ENCODE results near the gene HNRNPLL.
"Not testable (repeated sequence)": the region's sequence is repeated elsewhere in the genome, so short reads cannot be mapped to it uniquely, and the experiment has no call there.

The HNRNPLL gene

GRCh38 chr2:38546064-38546463 lies 56.7 kb downstream of the HNRNPLL start:
- TF ChIP-seq, protein P1, sequence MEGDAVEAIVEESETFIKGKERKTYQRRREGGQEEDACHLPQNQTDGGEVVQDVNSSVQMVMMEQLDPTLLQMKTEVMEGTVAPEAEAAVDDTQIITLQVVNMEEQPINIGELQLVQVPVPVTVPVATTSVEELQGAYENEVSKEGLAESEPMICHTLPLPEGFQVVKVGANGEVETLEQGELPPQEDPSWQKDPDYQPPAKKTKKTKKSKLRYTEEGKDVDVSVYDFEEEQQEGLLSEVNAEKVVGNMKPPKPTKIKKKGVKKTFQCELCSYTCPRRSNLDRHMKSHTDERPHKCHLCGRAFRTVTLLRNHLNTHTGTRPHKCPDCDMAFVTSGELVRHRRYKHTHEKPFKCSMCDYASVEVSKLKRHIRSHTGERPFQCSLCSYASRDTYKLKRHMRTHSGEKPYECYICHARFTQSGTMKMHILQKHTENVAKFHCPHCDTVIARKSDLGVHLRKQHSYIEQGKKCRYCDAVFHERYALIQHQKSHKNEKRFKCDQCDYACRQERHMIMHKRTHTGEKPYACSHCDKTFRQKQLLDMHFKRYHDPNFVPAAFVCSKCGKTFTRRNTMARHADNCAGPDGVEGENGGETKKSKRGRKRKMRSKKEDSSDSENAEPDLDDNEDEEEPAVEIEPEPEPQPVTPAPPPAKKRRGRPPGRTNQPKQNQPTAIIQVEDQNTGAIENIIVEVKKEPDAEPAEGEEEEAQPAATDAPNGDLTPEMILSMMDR (IDR thresholded peaks at IDR 0.05; ENCODE audit: low read depth, low read length): no peak
- no peaks in the 10 kb centered on the region for H3K36me3 ChIP-seq

GRCh38 chr2:38542248-38542631 lies 60.5 kb downstream of the HNRNPLL start:
- DNase-seq; H3K4me3 ChIP-seq (ENCODE audit: low read depth, low read length): not testable (repeated sequence)

More at GRCh38 chr2:38546064-38546463, 56.7 kb downstream of the HNRNPLL start:
- Histone ChIP-seq H3K27me3 (ENCODE audit: insufficient read depth, low read depth, severe bottlenecking) (no peaks in the 10 kb centered on the region), H3K4me3 (ENCODE audit: low read depth, low read length) (no peak overlapping the region), H3K9me3 (ENCODE audit: severe bottlenecking) (no peaks in the 10 kb centered on the region), H3K27ac (no peak overlapping the region)
- DNase-seq: no peak

GRCh38 chr2:38540580-38541286 lies 62.0 kb downstream of the HNRNPLL start:
- TF ChIP-seq, protein P1 (IDR thresholded peaks at IDR 0.05; ENCODE audit: low read depth, low read length): no peak
- DNase-seq: no peak

More at GRCh38 chr2:38542248-38542631, 60.5 kb downstream of the HNRNPLL start:
- not testable (repeated sequence) for H3K27ac ChIP-seq; H3K27me3 ChIP-seq (ENCODE audit: insufficient read depth, low read depth, severe bottlenecking); H3K9me3 ChIP-seq (ENCODE audit: severe bottlenecking); H3K36me3 ChIP-seq

GRCh38 chr2:38539086-38539485 lies 63.6 kb downstream of the HNRNPLL start:
- H3K27ac ChIP-seq: no peak overlapping the region
- no peak for DNase-seq
- H3K4me3 ChIP-seq (ENCODE audit: low read depth, low read length): no peak overlapping the region
- H3K36me3 ChIP-seq: no peaks in the 10 kb centered on the region
- TF ChIP-seq, protein P1 (IDR thresholded peaks at IDR 0.05; ENCODE audit: low read depth, low read length): peak; percentile 14; the same call in 1 of the 2 replicates
- H3K9me3 ChIP-seq (ENCODE audit: severe bottlenecking): no peaks in the 10 kb centered on the region
- H3K27me3 ChIP-seq (ENCODE audit: insufficient read depth, low read depth, severe bottlenecking): no peaks in the 10 kb centered on the region

More at GRCh38 chr2:38540580-38541286, 62.0 kb downstream of the HNRNPLL start:
- no peaks in the 10 kb centered on the region for H3K36me3 ChIP-seq
- H3K27me3 ChIP-seq (ENCODE audit: insufficient read depth, low read depth, severe bottlenecking): no peaks in the 10 kb centered on the region
- H3K9me3 ChIP-seq (ENCODE audit: severe bottlenecking): no peaks in the 10 kb centered on the region
- no peak overlapping the region for H3K27ac ChIP-seq
- H3K4me3 ChIP-seq (ENCODE audit: low read depth, low read length): no peak overlapping the region

DNA sequence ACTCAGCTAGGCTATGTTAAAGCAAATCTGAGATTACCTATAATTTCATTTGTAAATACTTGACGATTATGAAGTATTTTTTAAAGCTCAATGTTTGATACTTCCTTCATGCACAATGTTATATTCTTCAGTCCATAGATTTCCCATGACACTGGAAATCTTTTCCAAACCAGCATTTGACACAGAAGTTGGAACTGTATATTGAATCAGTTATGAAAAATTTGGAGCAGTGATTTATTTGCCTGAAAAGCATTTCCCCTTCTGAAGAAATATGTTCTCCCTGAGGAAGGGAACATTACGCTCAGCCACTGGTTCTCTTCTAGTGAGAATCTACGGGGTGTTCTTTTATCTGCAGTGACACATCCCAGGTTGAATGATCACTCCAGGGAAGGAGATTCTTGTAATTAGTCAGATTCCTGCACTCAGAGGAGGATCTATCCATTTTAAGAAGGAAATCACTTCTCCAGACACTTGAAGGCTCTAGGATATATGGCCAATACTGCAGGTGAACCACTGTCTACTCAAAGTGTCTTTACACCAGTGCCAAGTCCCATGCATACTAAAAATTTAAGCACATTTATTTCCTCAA lies 64.7 kb downstream of the HNRNPLL start:
- Histone ChIP-seq H3K27me3 (ENCODE audit: insufficient read depth, low read depth, severe bottlenecking) (no peaks in the 10 kb centered on the region), H3K27ac (no peak overlapping the region), H3K36me3 (no peaks in the 10 kb centered on the region), H3K4me3 (ENCODE audit: low read depth, low read length) (no peak overlapping the region), H3K9me3 (ENCODE audit: severe bottlenecking) (no peaks in the 10 kb centered on the region)
- DNase-seq: no peak
- TF ChIP-seq, protein P1 (IDR thresholded peaks at IDR 0.05; ENCODE audit: low read depth, low read length): no peak

DNA sequence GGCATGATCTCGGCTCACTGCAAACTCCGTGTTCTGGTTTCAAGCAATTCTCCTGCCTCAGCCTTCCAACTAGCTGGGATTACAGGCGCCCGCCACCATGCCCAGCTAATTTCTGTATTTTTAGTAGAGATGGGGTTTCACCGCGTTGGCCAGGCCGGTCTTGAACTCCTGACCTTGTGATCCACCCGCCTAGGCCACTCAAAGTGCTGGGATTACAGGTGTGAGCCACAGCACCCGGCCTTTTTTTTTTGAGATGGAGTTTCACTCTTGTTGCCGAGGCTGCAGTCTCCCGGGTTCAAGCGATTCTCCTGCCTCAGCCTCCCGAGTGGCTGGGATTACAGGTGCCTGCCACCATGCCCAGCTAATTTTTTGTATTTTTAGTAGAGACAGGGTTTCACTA lies 65.4 kb downstream of the HNRNPLL start:
- H3K4me3 ChIP-seq (ENCODE audit: low read depth, low read length); H3K27me3 ChIP-seq (ENCODE audit: insufficient read depth, low read depth, severe bottlenecking); H3K36me3 ChIP-seq; H3K27ac ChIP-seq; H3K9me3 ChIP-seq (ENCODE audit: severe bottlenecking); DNase-seq: not testable (repeated sequence)

All from WERI-Rb-1 (cell line).